GM18909 (cell line): Measurements from ENCODE around the gene SLC24A4.
A peak's percentile ranks its signal among the peaks of the same experiment; 100 is the strongest.
"Not testable (repeated sequence)": the region's sequence is repeated elsewhere in the genome, so short reads cannot be mapped to it uniquely, and the experiment has no call there.

Experiments
- ATAC-seq: cut with Tn5 transposase; IDR thresholded peaks from one replicate; pipeline ENCODE4 v1.9.1; 2021; ENCODE audit warnings: mild to moderate bottlenecking; ENCODE audit not compliant: unreplicated experiment, poor library complexity

The SLC24A4 gene

DNA sequence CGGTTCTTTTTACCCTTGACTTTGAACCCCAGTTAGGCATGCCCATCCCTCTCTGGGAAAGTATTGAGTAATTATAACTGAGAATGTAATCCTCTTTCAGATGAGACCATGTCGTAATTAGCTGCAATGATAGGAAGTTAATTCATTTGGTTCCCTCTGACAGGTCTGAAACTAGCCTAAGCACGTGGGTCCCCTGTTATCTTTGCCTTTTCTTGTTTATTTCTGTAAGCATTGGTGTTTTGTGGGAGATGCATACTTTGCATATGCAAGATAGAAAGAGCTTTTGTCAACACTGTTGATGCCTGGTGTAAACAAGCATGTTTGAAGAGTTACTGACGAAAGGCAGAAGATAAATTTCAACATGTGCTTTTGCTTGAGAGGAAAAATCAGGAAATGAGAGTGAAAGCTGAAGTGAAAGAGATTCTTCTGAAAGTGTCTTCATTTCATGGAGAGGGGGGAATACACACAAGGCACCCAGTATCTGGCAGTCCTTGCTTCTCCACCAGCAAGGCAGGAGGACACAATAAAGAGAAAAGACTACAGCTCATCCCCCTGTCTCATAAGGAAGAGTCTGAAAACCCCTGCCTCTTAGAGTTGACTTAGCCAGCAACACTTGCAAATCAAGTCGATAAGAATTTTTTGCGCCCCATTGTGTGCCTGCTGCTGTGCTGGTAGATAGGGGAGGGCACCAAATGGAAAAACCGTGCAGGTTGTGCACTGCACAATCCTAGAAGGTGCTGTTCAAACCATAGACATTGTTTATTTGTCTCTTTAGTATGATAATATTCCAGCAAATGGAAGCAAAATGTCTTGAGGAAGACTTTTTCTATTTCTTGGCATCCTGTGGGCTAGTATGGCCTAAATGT lies 77.8 kb downstream of the SLC24A4 start:
- peak; percentile 47 for ATAC-seq

GRCh38 chr14:92401561-92401960 lies 78.6 kb downstream of the SLC24A4 start:
- ATAC-seq, result no peak

- not testable (repeated sequence) for ATAC-seq
Measured at GRCh38 chr14:92402500-92402899, 79.5 kb downstream of the SLC24A4 start.

DNA sequence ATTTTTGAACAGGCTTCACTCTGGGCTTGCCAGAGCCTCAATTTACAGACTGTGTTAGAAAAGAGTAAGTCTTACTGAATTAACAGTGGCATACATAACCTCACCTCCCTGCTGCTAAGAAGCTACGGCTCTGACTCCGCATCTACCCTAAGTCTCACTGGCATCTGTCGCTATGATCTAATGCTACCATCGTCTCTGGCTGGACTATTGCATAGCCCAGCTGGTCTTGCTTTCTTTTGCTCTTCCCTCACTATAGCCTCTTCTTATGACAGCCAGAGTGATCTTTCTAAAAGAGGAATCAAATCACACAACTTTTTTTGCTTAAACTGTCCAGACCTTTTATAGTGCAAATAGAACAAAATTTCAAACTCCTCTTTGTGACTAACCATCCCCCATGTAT lies 81.1 kb downstream of the SLC24A4 start:
- no peak for ATAC-seq

GRCh38 chr14:92404421-92404820 lies 81.5 kb downstream of the SLC24A4 start:
- ATAC-seq, result no peak

- ATAC-seq, result no peak
Measured at GRCh38 chr14:92404938-92405337, 82.0 kb downstream of the SLC24A4 start.

- ATAC-seq, result no peak
Measured at GRCh38 chr14:92407410-92407809, 84.4 kb downstream of the SLC24A4 start.

- no peak for ATAC-seq
Measured at GRCh38 chr14:92409043-92409442, 86.1 kb downstream of the SLC24A4 start.

GRCh38 chr14:92411135-92411534 lies 88.2 kb downstream of the SLC24A4 start:
- no peak for ATAC-seq

DNA sequence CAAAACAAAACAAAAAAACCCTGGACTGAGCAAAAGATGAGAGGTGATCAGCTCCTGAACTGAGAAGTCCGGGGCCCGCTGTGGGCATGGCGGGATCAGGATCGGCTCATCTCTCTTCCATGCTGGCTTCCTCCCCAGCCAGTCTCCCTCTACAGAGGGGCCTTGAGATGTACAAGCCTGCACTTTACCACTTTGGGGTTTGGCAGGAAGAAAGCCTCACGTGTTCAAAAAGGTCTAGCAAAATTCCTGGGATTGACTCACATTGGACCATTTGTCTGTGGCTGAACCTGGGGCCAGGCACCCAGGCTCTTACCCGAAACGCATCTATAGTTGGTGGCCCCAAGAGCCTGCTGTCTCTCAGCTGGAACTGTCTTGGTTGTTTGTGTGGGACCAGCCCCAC lies 89.0 kb downstream of the SLC24A4 start:
- no peak for ATAC-seq

GRCh38 chr14:92412912-92413311 lies 89.9 kb downstream of the SLC24A4 start:
- ATAC-seq, result no peak

GRCh38 chr14:92413379-92413778 lies 90.4 kb downstream of the SLC24A4 start:
- ATAC-seq, result no peak

DNA sequence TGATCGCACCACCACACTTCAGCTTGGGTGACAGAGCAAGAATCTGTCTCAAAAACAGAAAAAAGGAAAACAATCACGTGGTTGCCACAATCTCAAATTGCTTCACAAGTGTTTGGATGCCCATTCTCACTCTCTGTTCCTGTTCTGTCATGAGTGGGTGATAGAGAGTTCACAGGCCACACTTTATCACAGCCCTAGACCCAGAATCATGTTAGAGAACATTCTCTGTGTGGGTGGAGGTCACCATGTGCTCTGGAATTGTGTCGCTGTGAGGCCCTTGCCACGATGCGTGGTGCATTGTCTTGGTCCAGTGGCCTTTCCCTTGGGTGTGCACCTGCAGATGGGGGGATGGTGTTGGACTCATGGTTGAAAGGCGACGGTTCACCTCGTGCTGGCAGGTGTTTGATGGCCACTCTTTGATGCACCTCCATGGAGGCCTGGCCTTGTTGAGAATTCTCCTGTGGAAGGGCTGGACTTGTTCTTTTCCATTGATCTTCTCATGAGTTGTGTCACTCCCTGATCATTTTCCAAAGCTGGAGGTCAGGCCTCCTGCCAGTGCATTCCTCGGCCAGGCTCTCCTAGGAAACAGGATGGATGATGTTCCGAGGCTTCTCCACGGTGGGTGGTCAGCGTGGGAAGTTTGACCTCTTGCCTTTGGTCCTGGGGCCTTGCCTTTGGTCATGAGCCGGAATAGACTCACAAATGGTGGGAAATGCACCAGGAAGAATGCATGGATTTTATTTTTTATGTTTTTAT lies 91.9 kb downstream of the SLC24A4 start:
- no peak for ATAC-seq

DNA sequence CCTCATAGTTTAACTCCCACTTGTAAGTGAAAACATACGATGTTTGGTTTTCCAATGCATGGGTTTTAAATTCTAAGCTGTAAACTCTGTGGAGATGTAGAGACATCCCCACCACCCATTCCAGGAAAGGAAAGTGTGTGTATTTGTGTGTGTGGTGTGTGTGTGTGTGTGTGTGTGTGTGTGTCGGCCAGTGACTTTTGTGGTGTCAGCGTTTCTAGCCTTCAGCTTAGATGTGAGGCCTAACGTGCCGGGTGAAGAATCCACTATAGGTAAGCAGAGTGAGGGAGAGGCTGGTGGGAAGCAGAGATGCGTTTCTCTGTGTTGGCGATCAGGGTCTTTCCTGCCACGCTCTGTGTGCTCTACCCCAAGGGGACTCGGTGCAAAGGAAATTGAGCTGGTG lies 93.0 kb downstream of the SLC24A4 start:
- ATAC-seq, result no peak

- ATAC-seq, result no peak
Measured at GRCh38 chr14:92416544-92416943, 93.6 kb downstream of the SLC24A4 start.

DNA sequence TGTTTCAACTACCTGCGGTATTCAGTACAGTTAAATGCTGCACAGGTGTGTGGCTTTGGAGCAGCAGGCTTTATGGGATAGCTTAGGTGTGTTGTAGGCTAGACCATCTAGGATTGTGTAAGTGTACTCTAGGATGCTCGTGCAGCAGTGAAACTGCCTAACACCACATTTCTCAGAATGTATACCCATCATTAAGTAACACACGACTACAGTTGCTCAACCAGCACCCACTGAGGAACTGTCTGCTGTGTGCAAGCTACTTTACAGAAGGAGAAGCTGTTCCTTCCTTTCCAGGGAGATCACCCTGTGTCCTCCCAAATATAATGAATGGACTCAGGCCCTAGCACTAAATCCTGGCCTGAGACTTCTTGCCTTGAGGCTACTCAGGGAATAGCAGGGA lies 94.8 kb downstream of the SLC24A4 start:
- ATAC-seq, result no peak

- no peak for ATAC-seq
Measured at GRCh38 chr14:92421751-92422150, 98.8 kb downstream of the SLC24A4 start.

GRCh38 chr14:92425101-92425500 lies 102.1 kb downstream of the SLC24A4 start:
- no peak for ATAC-seq

DNA sequence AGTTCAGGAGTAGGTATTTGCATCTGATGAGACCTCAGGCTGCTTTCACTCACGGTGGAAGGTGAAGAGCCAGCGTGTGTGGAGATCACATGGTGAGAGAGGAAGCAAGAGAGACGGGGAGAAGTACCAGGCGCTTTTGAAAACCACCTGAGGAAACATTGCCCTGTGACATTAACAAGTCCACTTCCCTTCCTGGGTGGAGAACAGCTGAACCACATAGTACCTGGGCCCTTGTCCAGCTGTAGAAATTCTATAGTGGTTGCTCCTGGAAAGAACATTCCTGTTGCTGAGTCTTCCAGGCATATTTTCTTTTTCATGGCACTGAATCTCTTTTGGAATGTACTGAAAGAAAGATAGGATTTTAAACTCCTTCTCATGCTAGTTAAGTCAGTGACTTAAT lies 103.3 kb downstream of the SLC24A4 start:
- ATAC-seq, result no peak

DNA sequence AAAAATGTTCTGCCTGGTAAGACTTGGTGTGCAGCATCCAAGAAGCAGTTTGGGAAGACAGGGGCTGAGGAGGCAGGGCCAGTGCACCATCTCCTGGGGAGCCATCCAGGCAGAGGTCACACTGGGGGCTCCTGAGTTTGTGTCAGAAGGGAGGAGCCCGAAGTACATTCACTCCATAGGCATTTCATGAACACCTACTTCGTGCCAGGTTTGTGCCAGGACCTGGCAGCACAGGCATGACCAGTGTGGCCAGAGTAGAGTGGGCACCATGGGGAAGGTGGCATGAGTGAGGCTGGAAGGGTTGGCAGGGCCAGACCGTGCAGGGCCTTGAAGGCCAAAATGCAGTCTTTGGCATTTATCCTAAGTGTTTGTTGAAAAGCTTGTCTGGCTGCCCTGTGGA lies 104.1 kb downstream of the SLC24A4 start:
- ATAC-seq, result no peak

- no peak for ATAC-seq
Measured at GRCh38 chr14:92430686-92431085, 107.7 kb downstream of the SLC24A4 start.
